ENCODE measurements around the gene TPM2. TPM values are rescaled to one million over a fixed set of nuclear protein-coding genes. Genes with fewer than 3 reads are reported as not detected.

TPM2 gene
- total RNA-seq, 1 donor from 2014 or later, result 24.3 TPM

DNA sequence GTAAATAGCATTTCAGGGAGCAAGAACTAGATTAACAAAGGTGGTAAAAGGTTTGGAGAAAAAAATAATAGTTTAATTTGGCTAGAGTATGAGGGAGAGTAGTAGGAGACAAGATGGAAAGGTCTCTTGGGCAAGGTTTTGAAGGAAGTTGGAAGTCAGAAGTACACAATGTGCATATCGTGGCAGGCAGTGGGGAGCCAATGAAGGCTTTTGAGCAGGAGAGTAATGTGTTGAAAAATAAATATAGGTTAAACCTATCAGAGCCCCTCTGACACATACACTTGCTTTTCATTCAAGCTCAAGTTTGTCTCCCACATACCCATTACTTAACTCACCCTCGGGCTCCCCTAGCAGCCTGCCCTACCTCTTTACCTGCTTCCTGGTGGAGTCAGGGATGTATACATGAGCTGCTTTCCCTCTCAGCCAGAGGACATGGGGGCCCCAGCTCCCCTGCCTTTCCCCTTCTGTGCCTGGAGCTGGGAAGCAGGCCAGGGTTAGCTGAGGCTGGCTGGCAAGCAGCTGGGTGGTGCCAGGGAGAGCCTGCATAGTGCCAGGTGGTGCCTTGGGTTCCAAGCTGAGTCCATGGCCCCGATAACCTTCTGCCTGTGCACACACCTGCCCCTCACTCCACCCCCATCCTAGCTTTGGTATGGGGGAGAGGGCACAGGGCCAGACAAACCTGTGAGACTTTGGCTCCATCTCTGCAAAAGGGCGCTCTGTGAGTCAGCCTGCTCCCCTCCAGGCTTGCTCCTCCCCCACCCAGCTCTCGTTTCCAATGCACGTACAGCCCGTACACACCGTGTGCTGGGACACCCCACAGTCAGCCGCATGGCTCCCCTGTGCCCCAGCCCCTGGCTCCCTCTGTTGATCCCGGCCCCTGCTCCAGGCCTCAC, 16.3 kb downstream of the TPM2 start, which contains the start of gene CA9:
CA9 (plus strand) TSS at position 797 of the 893 bp plus-strand sequence; CDS start at position 829, 32 bp downstream.
- Mint-ChIP-seq H3K4me3 (ENCODE audit: low read depth) (peak within 1 kb of the TSS; percentile 68), H3K36me3 (ENCODE audit: insufficient read depth) (no peaks in the 10 kb centered on the region), H3K27me3 (peaks cover 16% of the 10 kb centered on the region), H3K27ac (peak within 1 kb of the TSS; percentile 45), H3K9me3 (ENCODE audit: low read depth) (no peaks in the 10 kb centered on the region), H3K4me1 (ENCODE audit: low read depth) (peaks cover 8% of the 10 kb centered on the region)
- TF ChIP-seq, protein P1, sequence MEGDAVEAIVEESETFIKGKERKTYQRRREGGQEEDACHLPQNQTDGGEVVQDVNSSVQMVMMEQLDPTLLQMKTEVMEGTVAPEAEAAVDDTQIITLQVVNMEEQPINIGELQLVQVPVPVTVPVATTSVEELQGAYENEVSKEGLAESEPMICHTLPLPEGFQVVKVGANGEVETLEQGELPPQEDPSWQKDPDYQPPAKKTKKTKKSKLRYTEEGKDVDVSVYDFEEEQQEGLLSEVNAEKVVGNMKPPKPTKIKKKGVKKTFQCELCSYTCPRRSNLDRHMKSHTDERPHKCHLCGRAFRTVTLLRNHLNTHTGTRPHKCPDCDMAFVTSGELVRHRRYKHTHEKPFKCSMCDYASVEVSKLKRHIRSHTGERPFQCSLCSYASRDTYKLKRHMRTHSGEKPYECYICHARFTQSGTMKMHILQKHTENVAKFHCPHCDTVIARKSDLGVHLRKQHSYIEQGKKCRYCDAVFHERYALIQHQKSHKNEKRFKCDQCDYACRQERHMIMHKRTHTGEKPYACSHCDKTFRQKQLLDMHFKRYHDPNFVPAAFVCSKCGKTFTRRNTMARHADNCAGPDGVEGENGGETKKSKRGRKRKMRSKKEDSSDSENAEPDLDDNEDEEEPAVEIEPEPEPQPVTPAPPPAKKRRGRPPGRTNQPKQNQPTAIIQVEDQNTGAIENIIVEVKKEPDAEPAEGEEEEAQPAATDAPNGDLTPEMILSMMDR (IDR thresholded peaks at IDR 0.05; ENCODE audit: unreplicated experiment), result no peak
- DNase-seq (ENCODE audit: low spot score, unreplicated experiment), result no peak

DNA sequence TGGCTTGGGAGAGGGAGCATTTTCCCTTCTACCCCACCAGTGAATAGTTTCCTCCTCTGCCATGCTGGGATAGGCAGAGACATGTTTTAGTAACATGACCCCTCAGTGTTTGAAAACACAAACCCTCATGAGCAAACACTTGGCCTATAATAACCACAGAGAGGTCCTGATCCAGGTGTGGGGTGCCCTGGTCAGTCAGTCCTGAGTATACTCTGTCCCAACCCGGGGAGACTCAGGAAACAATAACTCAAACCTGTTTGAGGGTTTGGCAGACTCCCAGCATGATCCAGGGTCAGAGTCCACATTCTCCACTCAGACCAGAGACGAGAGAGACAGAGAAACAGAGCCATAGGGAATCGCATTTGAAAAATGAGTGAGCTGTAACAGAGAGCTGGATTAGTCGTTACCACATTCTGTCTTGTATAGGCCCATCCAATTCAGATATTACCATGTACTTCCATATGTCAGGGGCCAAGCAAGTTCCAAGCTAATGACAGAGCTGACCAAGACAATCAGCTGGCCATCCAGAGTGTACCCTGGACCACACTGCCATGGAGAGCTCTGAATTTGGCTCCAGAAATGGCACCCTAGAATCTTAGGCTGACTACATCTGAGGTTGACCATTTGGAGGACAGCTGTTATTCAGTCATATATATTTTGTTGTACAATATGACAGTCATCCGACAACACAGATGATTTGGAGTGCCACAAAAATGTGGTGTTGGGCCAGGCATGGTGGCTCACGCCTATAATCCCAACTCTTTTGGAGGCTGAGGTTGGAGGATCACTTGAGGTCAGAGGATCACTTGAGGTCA, 20.2 kb downstream of the TPM2 start:
- H3K36me3 Mint-ChIP-seq (ENCODE audit: insufficient read depth), result no peaks in the 10 kb centered on the region

GRCh38 chr9:35667939-35668338, 21.8 kb downstream of the TPM2 start:
- no peak for DNase-seq (ENCODE audit: low spot score, unreplicated experiment)
- no peaks in the 10 kb centered on the region for H3K36me3 Mint-ChIP-seq (ENCODE audit: insufficient read depth)
- TF ChIP-seq, protein P1 (IDR thresholded peaks at IDR 0.05; ENCODE audit: unreplicated experiment), result no peak
- H3K27me3 Mint-ChIP-seq, result no peaks in the 10 kb centered on the region
- no peak overlapping the region for H3K27ac Mint-ChIP-seq
- H3K9me3 Mint-ChIP-seq (ENCODE audit: low read depth), result no peaks in the 10 kb centered on the region
- H3K4me3 Mint-ChIP-seq (ENCODE audit: low read depth), result no peak overlapping the region
- peaks cover 6% of the 10 kb centered on the region for H3K4me1 Mint-ChIP-seq (ENCODE audit: low read depth)

More for the DNA sequence above, 20.2 kb downstream of the TPM2 start:
- H3K9me3 Mint-ChIP-seq (ENCODE audit: low read depth), result no peaks in the 10 kb centered on the region
- no peak for DNase-seq (ENCODE audit: low spot score, unreplicated experiment)
- TF ChIP-seq, protein P1 (IDR thresholded peaks at IDR 0.05; ENCODE audit: unreplicated experiment), result no peak
- H3K27ac Mint-ChIP-seq, result peak overlapping the region; percentile 18
- H3K27me3 Mint-ChIP-seq, result peaks cover 7% of the 10 kb centered on the region
- H3K4me3 Mint-ChIP-seq (ENCODE audit: low read depth), result no peak overlapping the region
- H3K4me1 Mint-ChIP-seq (ENCODE audit: low read depth), result peaks cover 4% of the 10 kb centered on the region

DNA sequence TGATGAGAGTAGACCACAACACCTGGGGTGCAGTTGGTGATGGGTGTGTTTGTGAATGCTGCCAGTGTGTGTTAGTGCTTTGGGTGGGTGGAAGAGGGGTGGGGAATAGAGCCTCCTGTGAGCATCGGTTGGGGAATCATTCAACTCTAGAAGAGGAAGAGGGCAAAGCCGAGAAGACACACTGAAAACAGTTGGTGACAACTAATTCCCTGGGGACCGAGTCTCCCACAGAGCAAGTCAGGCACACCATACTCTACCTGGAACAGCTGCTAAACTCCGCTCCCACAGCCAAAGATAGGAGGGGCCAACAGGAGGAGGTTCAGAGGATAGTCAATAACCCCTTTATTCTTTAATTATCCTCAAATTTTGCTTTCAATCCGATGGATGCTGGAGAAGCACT, 23.2 kb downstream of the TPM2 start:
- TF ChIP-seq, protein P1 (IDR thresholded peaks at IDR 0.05; ENCODE audit: unreplicated experiment), result no peak

GRCh38 chr9:35666045-35666444, 23.7 kb downstream of the TPM2 start:
- no peaks in the 10 kb centered on the region for H3K9me3 Mint-ChIP-seq (ENCODE audit: low read depth)
- peaks cover 6% of the 10 kb centered on the region for H3K4me1 Mint-ChIP-seq (ENCODE audit: low read depth)
- TF ChIP-seq, protein P1 (IDR thresholded peaks at IDR 0.05; ENCODE audit: unreplicated experiment), result no peak
- no peak for DNase-seq (ENCODE audit: low spot score, unreplicated experiment)
- peaks cover 4% of the 10 kb centered on the region for H3K36me3 Mint-ChIP-seq (ENCODE audit: insufficient read depth)
- peak overlapping the region; percentile 81 for H3K4me3 Mint-ChIP-seq (ENCODE audit: low read depth)
- H3K27me3 Mint-ChIP-seq, result no peaks in the 10 kb centered on the region
- H3K27ac Mint-ChIP-seq, result no peak overlapping the region

More for the DNA sequence above, 23.2 kb downstream of the TPM2 start:
- H3K4me3 Mint-ChIP-seq (ENCODE audit: low read depth), result no peak overlapping the region
- no peak for DNase-seq (ENCODE audit: low spot score, unreplicated experiment)
- peaks cover 4% of the 10 kb centered on the region for H3K36me3 Mint-ChIP-seq (ENCODE audit: insufficient read depth)
- H3K27ac Mint-ChIP-seq, result no peak overlapping the region
- peaks cover 6% of the 10 kb centered on the region for H3K4me1 Mint-ChIP-seq (ENCODE audit: low read depth)
- H3K9me3 Mint-ChIP-seq (ENCODE audit: low read depth), result no peaks in the 10 kb centered on the region
- H3K27me3 Mint-ChIP-seq, result no peaks in the 10 kb centered on the region

Data from progenitor cell of endocrine pancreas (in vitro differentiated cells).